ENCODE data around the gene TMEM100.

The TMEM100 gene

DNA sequence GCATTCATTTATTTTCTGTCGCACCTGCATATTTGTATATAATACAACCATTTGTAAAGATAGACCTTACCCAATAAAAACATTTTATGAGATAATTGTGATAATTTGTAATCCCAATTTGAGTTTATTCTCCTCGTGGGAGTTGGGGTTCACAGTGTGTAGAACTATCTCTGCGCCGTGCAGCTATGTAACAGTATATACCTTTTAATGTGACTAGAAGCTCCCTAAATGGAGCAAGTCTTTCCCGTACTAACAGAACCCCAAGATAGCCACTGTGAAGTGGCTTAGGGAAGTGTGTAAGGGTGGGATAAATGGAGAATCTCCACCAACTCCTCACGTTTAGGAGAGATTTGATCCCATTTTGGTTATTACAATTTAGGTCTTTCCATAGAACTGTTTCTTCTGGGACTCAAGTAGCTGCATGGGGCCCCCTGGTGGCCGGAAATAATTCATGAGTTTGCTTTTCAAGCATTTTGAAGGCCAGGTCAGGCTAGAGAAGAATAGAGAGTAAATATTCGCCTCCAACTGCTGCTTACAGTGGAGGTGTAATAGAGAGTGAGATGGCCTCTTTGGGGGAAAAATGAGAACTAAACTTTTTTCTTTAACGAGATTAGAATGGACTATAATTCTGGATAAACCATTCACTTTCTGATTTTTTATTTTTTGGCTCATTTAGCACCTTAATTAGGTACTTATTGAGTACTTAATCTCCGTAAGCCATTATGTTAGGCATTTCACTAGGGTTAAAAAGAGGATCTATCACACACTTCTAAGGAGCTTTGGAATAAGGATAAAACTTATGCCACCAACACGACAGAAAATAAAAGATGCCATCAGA, 4.5 kb downstream of the TMEM100 start:
- peak; percentile 73 for DNase-seq

DNA sequence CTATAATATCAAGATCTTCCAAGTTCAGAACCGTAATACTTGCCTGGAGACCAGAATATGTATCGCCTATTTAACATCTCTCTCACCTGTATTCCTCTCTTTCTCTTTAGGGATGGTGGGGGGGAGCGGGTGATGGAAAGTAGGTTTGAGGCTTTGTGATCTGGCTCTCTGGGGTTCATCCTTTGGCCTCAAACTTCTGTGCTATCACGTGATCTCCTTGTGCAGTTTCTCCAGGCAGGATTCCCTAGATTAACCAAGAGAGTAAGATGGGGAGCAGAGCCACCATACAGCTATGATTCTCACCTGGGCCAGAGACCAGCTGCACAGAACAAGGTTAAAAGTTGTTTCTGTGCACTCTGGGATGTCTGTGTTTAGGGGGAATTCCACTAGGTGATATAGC, 5.2 kb downstream of the TMEM100 start:
- DNase-seq = no peak

DNA sequence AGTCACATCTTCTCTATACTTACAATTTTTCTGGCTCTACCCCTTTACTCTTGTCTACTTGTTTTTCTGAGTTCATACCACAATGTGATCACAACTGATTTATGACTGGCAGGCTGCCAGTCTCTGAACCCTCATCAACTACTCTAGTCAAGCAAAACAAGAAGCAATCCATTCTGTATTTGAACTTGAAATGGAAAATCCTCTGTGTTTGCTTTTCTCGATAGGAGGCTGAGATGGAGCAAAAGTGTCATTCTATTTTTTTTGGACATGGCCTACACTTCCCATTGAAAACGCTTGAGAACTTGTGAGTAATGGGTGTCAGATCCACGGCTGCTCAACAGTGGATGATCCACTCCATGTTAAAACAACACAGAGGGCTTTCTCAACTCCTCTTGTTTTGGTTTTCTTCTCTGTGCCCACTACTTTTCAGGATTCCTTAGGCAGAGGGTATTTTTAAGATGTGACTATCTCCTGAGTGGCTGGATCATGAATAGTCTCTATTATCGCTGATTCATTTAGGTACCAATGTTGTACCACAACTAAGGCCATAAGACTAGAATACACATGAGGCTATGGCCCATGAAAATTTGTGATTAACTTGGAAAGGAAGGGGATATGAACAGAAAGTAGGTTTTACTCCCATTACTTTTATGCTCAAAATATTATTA, 11.7 kb downstream of the TMEM100 start:
- no peak for DNase-seq

DNA sequence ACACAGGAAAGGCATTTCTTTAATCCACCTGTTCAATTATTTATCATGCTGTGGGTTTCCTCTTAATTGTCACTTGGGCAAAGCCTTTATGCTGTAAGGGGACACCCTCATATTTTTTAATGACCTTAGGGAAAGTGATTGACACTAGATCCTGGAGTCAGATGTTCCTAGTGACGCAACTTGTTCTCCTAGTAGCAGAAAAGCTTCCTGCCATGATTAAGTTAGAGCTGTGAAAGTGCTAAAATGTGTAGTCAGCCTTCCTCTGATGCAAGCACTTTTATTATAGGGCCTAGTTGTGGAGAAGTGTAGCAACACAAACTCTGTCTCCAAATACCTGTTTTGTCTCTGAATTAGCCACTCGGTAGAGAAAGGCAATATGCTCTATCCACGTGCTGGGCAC, 12.3 kb downstream of the TMEM100 start:
- no peak for DNase-seq

DNA sequence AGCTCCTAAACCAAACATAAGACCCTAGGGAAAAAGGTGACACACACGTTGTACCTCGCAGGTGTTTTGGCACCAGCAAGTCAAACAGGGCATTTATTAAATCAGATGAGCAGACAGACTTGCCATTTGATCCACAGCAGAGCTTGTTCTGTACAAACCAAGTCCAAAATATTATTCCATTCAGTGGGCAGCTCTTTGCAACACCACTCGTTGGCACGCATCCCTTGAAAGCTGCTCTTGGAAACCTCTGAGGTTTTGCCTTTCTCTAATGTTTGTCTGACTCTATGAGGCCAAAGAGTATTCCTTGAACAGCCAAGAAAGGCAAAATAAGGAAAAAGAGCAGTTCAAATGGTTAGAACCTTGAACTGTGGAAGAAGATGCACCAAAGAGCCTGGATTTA, 12.7 kb downstream of the TMEM100 start:
- no peak for DNase-seq

DNA sequence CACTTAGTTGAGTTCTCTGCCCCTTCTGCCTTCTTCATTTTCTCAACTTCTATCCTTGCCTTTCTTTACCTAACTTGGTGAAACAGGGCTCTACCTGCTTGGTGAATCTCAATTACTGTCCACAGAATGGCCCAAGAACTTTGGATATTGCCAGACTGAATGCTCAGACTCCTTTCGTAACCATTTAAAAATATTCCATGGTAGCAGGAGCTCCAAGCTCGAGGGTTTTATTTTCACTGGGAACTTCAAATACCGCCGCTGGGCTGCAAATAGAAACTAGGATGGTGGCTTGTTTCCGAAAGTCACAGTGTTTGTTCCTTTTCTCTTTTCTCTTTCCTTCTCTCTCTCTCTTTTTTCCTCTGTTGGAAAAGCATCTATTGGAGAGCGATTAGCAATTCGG, 13.2 kb downstream of the TMEM100 start:
- DNase-seq = no peak

DNA sequence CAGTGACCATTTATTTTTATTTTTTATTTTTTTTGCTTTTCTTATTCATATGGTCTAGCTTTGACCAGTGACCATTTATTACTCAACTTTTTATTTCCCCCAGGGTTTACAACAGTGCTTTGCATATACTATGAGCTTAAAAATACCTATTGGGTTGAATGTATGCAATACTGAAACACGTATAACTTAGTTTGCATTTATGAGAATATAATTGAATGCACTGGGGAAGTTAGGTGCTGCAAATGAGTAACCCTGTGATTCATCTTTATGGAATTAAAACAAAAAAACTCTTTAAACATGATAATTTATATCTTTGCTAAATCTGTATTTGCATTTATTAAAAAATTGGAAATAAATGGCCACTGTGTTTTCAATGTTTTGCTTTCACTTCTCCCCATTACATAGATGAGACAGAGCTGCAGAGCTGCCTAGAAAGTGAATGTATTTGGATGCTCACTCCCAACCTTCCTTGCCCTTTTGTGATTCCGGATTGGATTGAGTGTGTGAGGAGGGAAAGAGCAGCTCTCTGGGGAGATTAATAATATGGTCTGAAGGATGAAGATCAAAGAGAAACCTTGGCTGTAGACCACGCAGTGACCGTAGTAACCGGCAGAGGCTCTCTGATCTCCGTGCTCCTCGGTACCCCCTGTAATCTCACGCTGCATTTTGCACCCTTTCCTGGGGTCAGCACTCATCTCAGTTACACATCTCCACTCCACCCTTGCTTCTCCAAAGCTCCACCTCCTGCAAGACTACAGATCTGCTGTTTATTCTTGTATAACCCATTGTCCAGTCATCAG, 14.3 kb downstream of the TMEM100 start:
- DNase-seq = no peak

DNA sequence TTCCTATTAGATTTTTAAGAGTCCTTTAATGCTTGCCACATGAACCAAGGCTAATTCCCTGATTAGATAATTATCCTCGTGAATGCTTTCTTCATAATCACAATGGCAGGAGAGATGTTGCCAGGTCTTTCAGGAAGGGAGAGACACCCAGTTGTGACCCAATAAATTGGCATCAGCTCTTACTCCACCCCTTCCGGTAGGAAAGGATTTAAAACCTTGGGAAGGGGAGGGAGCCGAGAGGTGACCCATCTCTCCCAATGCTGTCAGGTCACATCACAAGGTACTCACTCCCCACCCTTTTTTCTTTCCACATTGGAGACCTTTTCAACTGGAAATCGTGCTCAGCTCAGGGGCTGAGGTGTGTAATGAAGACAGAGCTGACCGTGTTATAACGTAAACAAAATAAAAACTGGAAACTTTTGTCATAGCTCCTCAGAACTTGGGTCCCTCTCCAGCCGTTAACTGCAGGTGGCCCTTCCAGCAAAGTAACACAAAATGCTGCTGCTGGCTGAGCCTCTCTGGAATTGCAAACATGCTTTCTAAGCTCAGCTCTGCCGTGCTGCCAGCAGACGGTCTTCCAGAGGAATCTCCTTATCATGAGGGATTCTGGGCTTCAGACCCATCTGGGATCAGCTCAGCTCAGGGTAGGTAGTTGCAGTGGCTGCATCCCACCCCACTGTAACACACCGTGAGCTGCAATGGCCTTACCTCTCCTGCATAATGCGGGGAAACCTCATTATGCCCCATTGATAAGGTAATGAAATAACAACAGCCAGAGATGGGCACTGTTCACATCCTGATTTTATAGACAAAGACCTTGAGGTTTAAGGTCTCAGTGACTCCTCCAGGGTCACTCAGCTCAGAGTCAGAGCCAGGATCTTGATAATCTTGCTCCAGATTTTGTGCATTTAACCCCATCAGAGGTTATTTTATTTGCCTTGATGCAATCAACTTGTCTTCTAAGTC, 15.6 kb downstream of the TMEM100 start:
- DNase-seq = no peak

DNA sequence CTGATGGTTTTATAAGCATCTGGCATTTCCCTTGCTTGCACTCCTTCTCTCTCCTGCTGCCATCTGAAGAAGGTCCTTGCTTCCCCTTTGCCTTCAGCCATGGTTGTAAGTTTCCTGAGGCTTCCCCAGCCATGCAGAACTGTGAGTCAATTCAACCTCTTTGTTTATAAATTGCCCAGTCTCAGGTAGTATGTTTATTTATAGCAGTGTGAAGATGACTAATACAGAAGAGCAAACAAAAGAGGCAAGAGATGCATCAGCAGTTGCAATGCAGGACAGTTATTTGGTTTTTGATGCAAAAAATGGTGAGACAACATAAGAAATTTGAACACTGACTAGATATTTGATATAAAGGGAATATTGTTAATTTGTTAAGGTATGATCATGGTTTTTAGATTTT, 16.8 kb downstream of the TMEM100 start:
- no peak for DNase-seq

DNA sequence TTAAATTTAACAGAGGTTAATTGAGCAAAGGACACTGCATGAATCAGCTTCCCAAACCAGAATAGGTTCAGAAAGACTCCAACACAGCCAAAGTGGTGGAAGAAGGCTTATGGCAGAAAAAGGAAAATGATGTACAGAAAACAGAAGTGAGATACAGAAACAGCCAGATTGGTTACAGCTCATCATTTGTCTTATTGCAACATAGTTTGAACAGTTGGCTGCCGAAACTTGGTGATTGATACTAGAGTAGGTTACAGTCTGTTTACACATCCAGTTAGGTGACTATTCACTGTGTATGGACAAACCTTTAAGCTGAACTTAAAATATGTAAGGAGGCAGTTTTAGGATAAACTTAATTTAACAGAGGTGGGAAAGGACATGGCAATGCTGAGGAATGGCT, 18.3 kb downstream of the TMEM100 start:
- no peak for DNase-seq

DNA sequence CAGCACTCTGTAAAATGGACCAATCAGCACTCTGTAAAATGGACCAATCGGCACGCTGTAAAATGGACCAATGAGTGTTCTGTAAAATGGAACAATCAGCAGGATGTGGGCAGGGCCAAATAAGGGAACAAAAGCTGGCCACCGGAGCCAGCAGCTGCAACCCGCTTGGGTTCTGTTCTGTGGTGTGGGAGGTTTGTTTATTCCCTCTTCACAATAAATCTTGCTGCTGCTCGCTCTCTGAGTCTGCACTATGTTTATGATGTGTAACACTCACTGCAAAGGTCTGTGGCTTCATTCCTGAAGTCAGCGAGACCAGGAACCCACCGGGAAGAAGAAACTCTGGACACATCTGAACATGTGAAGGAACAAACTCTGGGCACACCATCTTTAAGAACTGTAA, 20.5 kb downstream of the TMEM100 start:
- no peak for DNase-seq

DNA sequence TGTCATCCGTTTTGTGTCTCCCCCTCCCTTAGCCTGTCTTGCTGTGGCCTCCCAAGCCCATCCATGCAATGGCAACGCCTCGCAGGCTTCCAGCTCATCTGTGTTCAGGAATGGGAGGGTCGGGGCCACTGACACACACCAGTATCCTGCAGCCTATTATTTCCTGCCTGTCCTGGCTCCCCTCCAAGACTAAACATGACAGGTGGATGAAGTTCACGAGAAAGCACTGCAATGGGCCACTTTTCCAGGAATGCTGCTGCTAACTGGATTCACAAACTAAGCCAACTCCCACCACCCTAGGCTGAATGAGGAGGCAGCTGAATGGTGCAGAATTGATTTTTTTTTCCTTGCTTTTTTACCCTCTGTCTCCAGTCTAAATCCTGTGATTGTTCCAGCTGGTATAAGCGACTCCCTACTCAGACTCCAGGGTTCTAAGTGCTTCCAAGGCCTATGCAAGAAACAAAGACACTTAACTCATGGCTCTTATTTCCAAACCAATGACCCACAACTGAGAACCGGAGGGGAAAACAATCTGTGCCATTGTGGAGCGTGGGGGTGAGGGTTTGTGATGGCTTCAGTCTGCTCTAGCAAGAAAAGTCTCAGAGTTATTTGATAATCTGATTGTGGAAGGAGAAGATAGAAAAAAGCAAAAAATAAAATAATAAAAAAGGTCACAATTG, 23.3 kb downstream of the TMEM100 start:
- DNase-seq = no peak

DNA sequence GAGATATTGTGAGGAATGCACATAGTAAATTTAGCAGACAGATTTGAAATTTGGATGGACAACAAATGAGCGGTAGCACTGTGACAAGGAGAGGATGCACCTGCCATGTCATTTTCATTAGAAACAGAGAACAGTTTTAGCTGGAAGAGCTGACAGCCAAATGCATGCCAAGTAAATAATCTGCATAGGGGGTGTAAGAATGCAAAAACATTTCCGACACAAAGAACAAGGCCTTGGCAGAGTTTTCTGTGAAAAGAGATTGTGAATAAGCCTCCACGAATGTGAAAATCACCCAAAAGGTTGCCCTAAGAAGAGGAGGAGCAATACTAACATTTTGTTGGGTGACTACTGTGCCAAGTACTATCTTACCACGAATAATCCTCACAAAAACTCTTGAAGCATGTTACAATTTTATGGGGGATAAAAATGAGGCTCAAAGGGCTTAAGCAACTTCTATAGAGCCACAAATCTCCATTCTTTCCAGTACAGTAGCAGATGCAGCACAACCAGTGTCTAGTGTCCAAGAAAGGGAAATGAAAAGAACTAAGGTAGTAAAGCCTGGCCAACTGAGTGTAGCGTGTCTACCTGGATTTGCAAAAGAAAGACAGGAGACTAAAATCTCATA, 28.3 kb downstream of the TMEM100 start:
- DNase-seq = no peak

DNA sequence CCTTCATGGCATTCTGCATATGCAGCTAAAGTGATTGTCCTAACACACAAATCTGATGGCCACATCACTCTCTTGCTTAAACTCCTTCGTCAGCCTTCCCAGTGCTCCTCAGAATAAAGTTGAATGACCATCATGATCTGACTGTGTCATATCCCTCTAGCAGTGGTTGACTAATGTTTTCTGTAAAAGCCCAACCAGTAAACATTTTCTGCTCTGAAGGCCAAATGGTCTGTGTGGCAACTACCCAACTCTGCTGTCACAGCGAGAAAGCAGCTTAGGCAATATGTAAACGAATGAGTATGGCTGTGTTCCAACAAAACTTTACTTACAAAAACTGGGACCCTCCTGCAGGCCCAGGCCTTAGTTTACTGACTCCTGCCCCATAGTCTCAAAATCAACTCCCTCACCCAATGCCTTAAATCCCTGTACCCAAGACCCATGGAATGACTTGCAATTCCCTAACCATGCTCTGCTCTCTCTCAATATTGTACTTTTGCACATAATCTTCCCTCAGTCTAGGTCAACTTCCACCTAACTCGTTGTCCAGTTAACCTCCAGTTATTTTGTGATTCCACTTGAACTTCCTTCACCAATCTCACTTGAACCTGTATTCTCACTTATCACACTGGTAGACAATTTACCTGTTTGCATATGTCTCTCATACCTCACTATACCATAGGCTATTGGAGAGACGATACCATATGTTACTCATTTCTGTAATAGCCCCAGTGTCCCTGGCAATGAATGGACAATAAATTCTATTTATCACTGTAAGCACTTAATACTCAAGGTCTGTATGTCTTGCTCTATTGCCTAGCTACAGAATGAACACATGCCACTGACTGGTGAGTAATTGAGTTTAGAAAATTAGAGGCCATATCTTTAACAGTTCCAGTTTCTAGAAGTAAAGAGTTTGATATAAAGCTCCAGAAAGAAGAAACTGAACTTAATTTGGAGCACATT, 29.1 kb downstream of the TMEM100 start:
- DNase-seq = no peak

DNA sequence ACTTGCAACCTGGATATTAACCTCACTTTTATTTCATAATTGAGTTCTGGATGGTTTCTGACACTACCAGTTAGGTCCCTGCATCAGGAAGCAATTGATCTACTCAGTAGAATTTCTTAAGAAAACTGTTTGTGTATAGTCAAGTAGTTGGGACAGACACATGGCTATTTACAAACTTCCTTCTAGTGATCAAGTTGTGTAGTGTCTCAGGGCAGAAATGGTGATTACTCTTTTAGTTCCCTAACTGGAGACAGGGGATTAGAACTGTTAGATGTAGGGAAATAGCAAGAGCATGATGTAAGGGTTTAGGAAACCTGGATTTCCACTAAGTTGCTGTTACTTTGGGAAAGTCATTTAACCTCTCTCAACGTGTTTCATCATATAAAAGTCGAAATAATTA, 30.4 kb downstream of the TMEM100 start:
- no peak for DNase-seq

DNA sequence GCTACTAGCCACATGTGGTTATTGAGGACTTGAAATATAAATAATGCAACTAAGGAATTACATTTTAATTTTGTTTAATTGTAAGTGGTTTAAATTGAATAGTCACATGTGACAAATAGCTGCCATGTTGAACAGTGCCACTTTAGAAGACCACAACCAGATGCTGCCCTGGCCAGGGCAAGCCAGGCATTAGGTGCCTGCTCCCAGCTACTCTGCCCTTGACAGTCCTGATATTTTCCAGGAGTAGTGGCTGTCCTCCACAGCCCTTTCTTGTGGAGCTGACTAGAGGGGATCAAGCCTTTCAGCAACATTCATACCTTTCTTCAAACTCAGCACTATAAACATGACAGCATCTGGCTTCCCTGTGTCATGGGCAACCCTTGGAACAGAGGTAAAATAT, 31.0 kb downstream of the TMEM100 start:
- DNase-seq = no peak

DNA sequence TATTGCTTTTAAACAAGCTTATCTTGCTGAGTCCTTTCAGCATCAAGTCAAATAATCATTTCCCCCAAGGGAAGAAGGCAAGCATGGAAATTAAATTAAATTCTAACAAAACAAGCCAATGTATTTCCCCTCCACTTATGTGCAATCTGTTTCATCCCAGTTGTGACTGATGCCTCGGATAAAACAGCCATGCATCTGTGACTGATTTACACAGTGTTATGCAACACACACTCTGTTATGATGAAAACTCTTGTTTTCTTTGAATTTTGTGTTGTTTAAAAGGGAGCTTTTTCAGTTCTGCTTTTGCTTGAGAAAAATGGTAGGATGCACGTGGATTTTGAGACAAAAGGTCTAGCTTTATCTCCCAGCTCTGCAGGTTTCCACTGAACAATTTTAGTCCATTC, 32.6 kb downstream of the TMEM100 start:
- DNase-seq = no peak

DNA sequence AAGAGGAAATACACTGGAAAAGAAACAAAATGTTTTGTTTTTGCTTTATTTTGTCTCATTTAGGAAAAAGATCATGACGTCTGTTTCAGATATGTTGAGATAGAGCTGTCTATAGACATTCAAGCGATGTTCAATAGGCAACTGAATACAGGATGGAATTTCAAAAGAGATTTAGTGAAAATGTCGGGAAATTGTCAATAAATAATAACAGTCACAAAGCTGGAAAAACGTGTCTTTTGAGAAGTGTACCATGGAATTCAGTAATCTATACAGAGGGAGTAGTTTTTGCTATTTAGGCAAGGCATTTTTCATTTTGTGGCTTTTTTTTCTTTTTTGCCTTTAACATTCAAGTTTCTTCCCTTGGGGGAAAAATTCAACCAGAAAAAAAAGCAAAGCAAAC, 33.0 kb downstream of the TMEM100 start:
- DNase-seq = no peak

DNA sequence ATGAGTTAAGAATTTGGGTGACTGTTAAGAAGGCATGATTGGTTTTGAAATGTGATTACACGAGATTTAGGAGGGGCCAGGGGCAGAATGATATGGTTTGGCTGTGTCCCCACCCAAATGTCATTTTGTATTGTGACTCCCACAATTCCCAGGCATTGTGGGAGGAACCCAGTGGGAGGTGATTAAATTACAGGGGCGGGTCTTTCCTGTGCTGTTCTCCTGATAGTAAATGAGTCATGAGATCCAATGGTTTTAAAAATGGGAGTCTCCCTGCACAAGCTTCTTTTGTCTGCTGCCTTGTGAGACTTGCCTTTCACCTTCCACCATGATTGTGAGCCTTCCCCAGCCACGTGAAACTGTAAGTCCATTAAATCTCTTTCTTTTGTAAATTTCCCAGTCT, 34.6 kb downstream of the TMEM100 start:
- no peak for DNase-seq

DNA sequence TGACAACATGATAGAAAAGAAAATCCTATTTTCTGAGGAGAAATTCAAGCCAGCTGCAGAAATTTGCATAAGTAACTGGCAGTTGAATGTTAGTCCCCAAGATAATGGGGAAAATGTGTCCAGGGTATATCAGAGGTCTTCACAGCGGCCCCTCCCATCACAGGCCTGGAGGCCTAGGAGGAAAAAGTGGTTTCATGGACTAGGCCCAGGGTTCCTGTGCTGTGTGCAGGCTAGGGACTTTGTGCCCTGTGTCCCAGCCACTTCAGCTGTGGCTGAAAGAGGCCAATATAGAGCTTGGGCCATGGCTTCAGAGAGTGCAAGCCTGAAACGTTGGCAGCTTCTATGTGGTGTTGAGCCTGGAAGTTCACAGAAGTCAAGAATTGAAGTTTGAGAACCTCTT, 35.6 kb downstream of the TMEM100 start:
- DNase-seq = no peak

Data from activated CD4-positive, alpha-beta T cell treated with anti-CD3 and anti-CD28 coated beads, Interleukin-2, Interleukin-6, amounts not matched to agents 100 ng/mL and 50 ng/mL, durations not matched to agents 16 hours and 8 hours (primary cell).